Stimulated activated CD4-positive, alpha-beta T cell treated with anti-CD3 and anti-CD28 coated beads, Interleukin-1b, Interleukin-23, amount 100 ng/mL, for 24 hours (primary cell): ENCODE data around the gene ACOX3.

ENCODE experiments used
- DNase-seq, 4 experiments: peaks; one replicate each; pipeline ENCODE4 v3.0.0-alpha.2; 2020; ENCODE audit warnings: low read depth in 4 of 4, low spot score in 1 of 4

Gene ACOX3

DNA sequence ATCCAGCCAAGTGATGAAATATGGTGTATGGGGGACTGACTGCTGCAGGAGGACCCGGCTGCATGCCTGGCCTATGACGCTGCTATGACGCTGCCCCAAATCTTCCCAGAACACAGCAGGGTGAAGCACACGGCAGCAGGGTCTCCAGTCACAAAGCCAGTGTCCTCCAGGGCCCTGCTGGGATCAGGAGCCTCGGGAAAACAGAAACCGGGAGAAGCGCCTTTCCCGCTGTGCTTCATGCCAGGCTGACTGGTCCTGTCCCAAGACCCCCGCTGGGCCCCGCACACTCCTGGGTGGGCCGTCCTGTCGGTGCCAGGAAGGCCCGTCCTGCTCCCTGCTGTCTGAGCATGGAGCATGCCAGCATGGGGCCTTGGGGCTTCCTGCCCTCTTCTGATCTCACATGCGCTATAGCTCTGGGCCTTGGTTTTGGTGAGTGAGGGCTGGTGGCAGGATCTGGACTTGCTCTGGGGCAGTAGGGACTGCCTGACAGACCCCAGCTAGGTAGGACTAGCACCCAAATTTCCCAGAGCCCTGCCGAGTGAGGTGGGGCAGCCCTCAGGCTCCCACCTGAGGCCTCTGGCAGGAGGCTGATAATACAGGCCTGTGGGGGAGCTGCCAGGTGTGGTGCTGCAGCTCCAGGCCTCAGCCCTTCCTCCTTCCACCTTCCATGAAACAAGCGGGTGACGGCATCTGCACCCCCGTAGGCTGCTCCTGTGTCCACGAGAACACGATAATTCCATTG, 64.0 kb downstream of the ACOX3 start:
- no peak for DNase-seq

DNA sequence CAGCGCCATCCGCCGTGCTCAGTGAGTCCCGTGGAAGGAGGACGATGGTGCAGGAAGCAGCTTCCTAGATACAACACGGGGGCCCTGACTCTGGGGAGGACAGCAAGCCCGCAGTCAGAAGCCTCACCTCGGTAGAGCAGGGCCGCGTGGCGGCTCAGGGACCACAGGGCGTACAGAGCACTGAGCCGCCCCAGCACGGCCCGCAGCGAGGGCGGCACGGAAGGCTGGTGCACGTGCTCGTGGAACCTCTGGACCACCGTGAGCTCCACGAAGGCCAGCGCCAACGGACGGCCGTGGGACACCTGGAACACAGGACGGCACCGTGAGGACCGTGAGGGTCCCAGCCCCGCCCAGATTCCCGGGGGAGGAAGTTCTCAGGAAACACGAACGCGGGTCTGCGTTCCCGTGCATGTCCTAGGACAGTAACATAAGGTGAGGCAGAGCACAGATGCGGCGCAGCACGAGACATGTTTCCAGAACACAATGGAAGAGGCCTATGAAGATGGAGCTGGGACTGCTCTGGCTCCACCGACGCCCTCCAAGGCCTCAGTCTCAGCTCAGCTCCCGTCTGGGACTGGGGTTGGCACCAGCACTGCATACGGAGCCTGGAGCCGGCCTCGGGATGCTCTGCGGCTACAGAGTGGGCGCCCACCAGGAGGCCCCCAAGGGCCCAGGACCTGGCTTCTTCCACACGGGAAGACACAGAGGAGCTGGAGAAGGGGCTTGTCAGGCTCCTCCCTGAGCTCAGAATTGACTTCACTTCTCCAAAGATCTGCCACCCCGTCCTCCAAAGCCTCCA, 65.5 kb downstream of the ACOX3 start:
- no peak for DNase-seq

DNA sequence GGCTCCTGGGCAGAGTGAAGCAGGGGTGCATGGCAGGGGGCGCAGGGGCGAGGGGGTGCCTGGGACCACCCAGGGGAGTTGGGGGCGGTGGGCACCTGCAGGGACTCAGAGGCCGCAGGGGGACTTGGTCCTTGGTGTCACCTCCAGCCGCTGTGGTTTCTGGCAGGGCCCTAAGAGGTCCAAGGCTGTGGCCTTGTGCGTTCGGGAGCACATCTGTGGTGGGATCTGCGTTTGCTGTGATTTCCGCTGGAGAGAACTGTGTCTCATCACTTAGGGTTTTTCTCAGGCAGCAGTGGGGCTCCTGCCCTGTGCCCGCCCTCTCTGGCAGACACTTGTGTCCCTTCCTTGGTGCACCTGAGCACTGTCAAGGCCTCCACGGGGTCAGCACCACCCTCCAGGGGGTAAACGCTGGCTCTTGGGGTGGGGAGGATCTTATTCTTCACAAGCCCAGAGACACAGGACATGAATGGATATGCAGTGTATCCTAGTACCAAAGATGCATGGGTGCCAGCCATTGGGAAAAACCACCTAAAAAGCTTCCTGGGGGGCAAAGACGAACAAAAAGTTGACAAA, 66.5 kb downstream of the ACOX3 start:
- DNase-seq: no peak

DNA sequence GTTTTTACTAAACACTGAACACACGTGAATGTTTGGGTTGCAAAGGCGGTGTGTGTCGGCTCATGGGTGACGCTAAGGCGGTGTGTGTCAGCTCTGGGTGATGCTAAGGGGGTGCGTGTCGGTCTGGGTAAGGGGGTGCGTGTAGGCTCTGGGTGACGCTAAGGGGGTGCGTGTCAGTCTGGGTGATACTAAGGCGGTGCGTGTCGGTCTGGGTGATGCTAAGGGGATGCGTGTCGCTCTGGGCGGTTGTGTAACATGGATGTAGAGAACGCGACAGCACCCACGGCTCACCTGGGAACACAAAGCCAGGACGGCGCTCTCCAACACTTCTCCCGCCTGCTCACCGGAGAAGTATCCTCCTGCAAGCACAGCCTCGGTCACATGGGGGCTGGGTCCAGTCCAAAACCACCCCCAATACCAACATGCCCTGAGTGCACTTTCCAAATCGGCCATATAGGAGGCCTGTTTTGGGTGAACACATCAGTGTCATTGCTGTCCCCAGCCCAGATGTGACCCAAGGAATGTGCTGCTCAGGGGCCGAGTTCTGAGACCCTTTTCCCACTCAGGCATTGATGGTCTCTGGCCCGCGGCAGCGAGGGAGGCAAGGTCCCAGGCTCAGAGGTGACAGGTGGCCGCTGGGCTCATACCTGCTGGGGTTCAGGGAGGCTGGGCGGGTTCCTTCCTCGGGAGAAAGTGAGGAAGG, 67.1 kb downstream of the ACOX3 start:
- DNase-seq: no peak

DNA sequence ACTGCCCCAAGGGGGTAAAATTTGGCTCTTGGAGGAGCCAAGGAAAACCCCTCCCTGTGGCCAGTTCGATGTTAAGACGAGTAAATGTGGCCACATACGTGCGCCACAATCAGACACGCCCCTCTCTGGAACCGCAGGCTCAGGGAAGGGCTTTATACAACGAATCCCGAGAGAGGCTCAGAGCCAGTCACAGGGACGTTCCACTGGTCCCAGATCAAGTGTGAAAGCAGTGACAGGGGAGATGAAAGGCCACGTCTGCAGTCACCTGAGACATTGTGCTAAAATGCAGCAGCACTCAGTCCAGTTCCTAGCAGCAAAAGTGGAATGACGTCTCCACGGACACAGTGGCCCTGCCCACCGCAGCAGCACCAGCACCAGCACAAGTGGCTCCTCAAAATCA, 68.0 kb downstream of the ACOX3 start:
- no peak for DNase-seq

DNA sequence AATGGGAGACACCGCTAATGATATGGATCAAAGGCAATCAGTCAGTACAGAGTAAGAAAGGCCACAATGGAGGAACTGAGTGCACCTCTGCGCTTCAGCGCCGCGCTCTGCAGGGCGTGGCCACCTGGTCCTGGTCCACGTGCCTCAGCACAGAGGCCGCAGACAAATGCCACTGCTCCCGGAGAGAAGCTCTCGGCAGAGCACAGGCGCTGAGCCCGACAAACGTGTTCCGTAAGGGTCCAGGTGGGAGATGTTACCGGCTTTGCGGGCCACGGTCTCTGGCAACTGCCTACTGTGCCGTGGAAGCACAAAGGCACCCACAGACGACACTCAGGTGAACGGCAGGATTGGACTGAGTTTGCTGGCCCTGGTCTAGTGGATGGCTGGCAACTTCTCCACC, 68.9 kb downstream of the ACOX3 start:
- DNase-seq: no peak

DNA sequence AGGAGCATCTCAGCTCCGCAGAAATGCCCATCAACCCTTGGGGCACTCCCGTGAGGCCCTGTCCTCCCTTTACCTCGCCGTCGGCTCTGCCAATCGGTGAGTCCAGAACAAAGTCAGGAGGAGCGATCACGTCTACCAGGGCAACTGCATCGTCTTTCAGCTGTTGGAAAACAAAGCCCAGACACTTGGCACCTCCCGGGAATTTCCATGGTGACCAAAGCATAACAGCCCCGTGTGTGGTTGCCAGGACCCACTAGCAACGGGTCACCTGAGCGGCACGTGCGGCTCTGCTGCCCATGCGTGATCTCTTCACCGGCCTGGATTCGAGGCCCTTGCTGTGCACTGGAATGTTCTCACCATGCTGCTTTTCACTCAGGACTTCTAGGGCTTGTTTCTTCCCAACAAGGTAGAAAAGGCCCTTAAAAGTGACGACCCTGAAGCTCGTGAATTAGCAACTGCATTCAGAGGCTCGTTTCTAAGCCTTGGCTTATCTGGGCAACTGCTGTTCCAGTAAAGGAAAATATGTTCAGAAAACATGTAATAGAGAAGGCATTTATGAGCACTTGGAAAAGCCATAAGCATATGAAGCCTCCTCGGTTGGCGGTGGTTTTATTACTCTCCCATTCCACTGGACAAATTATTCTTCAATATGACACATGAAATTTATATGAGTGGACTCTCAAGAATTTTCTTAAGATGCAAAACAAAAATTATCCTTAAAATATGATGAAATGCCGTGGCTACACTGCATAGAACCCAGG, 69.5 kb downstream of the ACOX3 start:
- no peak for DNase-seq

DNA sequence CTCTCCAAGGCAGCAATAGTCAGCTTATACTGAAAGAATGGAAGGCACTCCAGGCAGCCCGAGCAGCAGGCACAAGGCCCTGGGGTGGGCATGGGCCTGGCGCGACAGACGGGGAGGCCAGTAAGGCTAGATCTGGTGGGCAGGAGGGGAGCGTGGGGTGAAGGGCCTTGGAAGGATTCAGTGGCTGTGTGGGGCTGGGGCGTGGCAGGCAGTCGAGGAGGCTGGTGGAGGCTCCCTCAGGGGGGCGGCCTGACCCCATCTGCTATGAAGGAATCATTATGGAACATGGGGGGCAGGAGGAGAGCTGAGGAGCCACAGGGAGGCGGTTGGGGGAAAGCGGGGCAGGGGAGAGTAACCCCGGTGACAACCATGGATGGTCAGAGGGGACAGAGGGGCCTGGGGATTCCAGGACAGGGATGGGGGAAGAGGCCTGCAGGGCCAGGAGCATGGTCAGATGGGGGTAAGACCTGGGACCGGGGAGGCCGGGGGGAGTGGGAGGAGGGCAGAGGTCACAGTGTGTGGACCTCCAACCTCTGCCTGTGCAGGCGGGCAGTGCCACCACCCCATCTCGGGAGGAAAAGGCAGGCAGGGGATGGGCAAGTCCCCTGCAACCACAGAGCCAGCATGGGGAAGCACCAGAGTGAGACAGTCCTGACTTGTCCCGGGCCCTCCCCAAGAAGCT, 70.3 kb downstream of the ACOX3 start:
- DNase-seq: no peak

DNA sequence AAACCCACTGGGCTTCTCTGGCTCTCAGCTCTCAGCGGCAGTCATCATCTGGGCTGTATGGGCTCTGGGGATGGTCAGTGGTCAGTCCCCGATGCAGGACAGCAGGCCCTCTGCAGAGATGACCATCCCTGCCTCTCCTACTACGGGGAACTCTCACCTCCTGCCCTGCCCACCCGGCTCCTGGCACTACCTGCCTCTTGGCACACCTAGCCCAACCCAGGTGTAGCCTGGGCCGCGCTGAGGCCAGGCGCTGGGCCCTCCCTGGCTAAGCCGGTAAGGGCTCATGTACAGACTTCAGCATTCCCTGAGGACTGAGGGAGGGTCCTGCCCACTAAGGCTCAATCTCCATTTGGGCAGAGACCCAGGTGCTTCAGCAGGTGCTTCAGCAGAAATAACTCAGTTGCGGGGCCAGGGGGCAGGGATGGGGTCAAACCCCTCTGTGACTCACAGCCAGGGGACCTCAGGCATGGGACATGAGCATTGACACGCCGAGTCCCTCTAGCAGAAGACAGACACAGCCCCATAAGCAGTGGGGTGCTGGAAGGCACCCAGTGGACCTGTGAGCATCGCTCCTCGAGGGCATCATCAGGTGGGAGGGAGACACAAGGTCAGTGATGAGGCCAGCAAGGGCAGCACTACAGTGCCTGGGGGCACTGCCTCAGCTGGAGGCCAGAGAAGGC, 71.0 kb downstream of the ACOX3 start:
- DNase-seq: no peak

DNA sequence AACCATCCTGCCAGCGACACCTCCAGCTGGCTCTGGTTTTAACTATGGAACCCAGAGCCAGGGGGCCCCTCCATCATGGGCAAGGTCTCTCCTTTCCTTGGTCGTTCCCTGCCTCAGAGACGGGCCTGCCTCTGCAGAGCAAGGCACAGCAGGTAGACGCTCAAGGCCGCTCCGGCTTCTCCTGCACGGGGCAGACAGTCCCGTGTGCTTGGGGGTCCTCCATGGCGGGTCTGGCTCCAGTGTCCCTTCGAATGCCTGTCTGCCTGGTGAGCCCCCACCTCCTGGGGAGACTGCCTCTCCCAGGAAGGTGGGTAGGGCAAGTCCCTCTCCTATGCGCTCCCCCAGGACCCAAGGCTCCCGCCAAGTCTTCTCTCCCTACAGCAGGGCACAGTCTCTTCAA, 71.5 kb downstream of the ACOX3 start:
- DNase-seq: no peak

DNA sequence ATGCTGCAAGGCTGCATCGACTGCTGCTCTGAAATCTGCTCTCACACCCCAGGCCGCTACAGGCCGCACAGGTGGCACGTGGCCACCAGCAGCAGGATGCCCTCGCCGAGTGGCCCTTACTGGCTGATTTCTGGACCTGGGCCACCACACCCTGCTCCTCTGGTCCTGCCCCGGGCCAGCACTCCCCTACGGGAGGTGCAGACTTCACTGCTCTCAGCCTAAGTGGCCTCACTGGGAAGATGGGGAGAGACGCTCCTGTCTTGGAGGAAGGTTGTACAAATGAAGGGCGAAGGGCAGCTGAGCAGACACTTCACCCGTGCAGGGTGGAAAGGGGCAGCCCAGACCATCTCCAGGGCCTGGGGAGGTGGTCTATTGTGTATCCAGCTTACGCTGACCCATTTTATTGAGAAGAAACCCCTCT, 72.5 kb downstream of the ACOX3 start:
- no peak for DNase-seq

DNA sequence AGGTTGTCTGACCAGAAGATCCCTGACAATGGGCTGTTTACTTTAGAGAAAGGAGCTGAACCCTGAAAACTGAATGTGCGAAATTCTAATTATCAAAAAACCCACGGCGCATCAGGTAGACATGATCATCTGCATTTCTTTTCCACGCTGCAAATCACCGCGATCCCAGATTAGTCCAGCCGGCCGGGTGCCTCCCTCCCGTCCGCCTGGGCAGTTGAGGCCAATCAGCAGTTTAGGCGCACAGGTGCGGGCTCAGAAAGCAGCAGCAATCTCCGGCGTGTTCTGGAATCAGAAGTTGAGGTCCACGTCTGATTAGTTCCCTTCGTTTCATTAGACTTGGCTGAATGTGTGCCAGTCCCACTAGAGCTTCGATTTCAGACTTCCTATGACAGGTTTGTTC, 73.9 kb downstream of the ACOX3 start:
- DNase-seq: no peak

DNA sequence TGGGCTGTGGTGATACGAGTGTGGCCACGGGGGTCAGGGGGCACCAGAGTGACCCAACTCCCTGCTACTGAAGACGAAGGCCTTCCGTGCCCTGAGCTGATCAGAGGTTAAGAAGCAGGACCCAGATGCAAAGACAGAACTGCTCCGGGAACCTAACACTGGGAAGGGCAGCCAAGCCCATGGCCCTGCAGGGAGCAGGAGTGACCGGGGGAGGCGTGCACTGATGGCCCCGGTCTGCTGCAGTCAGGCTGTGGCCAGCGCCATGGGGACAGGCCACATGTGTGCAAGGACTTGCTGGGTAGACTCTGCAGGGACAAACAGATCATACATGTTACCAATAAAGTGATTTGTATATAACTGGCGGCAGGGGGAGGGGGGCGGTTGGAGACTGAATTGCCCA, 74.6 kb downstream of the ACOX3 start:
- no peak for DNase-seq

DNA sequence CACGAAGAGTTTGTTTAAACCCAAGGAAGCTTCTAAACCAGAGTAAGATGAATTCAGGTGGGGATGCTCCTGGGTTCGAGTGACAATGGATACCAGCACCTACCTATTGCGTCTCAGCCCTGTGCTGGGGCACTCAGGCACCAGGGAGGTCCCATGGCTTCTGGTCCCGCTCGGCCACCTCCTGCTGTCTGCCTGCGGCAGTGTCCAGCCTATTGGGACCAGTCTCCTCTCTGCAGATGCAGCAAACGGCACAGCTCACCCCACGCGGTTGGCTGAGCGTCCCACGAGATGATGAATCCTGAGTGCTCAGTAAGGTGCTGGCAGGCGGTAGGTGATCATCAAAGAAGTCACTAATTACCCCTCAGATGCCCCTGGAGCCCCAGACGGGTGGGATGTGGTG, 75.2 kb downstream of the ACOX3 start:
- DNase-seq: no peak

DNA sequence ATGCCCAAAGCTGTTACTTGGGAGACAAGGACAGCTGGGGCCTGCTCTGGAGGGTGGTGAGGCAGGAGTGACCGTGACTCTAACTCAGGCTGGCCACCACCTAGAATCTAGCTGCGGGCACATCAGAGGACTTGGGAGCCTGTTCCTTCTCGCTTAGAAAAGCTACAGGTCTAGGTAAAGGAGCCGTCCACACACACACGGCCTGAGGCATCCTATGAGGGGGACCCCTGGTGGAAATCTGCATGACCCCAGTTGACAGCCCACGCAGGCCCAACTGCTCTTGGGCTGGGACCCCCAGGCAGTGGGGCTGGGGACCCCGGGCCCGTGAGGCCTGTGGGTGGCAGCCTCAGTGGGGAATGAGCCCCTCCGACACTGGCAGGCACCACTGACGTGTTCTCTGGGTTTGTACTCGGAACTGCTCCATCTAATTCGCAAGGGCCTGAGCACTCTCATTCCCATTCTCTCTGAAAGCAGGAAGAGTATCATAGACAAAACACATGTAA, 75.6 kb downstream of the ACOX3 start:
- no peak for DNase-seq

DNA sequence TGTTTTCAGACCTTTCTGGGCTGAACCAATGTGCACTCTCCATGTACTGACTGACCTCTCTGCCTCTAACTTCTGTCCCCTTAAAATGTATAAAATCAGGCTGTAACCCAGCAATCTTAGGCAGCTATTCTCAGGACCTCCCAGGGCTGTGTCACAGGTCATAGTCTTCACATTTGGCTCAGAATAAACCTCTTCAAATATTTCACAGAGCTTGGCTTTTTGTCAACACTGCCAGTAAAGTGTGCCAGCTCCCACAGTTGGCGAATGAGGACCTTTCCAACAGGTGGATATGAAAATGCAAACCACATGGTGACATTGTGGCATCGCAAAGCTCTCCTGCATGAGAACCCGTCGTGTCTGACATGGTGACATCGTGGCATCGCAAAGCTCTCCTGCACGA, 76.4 kb downstream of the ACOX3 start:
- DNase-seq: no peak

DNA sequence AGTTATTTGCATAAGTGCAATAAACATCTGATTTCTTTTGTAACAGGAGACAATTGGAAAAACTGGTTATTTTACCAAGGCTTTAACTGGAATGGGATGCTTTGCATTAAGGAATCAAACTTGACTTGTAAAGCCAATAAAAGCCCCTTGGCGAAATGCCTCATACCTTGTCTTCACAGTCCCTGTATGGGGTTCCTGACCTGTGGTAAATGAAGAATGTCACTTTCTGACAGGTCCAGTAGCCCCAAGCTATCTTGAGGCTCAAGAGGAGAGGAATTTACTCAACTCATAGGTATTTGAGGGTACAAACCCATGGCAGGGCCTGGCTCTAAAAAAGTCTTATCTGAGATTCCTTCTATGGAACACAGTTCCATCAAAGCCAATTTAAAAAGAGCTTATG, 78.0 kb downstream of the ACOX3 start:
- DNase-seq: no peak

DNA sequence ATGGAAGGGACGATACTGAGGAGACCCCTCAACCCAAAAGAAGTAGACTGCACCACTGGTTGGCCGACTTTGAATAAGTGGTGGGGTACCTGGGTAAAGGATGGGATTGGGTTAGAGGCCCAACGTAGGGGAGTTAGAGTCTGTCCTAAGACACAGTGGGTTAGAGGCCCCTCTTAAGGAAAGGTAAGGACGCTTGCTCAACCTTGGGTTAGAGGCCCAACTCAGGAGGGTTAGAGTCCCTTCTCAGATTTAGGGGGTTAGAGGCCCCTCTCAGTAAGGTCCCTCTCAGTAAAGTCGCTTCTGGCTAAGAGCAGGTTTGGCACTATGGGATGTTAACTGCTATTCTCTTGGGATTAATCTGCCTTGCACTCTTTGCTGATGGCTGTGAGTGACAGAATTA, 81.3 kb downstream of the ACOX3 start:
- DNase-seq: no peak

DNA sequence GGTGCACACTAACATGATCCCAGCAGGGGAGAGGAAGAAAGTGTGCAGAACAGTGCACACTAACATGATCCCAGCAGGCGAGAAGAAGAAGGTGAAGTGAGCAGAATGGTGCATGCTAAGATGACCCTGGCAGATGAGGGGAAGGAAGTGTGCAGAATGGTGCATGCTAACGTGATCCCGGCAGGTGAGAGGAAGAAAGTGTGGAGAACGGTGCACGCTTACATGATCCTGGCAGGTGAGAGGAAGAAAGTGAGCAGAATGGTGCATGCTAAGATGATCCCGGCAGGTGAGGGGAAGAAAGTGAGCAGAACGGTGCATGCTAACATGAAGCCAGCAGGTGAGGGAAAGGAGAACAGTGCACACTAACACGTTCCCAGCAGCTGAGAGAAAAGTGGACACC, 83.7 kb downstream of the ACOX3 start:
- DNase-seq: no peak
